Colonic mucosa (tissue), 4 donors: Measurements from ENCODE around the gene MTA3. TPM values are rescaled to one million over a fixed set of nuclear protein-coding genes. Genes with fewer than 3 reads are reported as not detected.
A peak's percentile ranks its signal among the peaks of the same experiment; 100 is the strongest.
"Not testable (repeated sequence)": the region's sequence is repeated elsewhere in the genome, so short reads cannot be mapped to it uniquely, and the experiment has no call there.

Experiments used
- DNase-seq: peaks from one replicate; pipeline ENCODE4 v3.0.0-alpha.2; 2020
- H3K27ac ChIP-seq: fragments of 200-600 bp; one replicate; pipeline ENCODE4 v1.8.0; 2021
- H3K27me3 ChIP-seq: fragments of 200-600 bp; one replicate; pipeline ENCODE4 v1.8.0; 2021
- H3K36me3 ChIP-seq: fragments of 200-600 bp; one replicate; pipeline ENCODE4 v1.8.0; 2021
- H3K4me1 ChIP-seq: fragments of 200-600 bp; one replicate; pipeline ENCODE4 v1.8.0; 2021; ENCODE audit warnings: mild to moderate bottlenecking
- H3K4me3 ChIP-seq: fragments of 200-600 bp; one replicate; pipeline ENCODE4 v1.8.0; 2021
- H3K9ac ChIP-seq, 2 donors: one replicate each; pipeline ENCODE4 v1.7.0; 2013; ENCODE audit warnings: control low read depth in 2 of 2, low read depth in 2 of 2, low read length in 2 of 2
- H3K9me3 ChIP-seq: fragments of 200-600 bp; one replicate; pipeline ENCODE4 v1.8.0; 2021
- CTCF ChIP-seq: fragments of 200-600 bp; IDR thresholded peaks from one replicate; pipeline ENCODE4 v1.8.0; 2022; ENCODE audit warnings: antibody characterized with exemption, mild to moderate bottlenecking
- intact Hi-C: fragments of 100-400 bp; cut with DNase I; formaldehyde crosslinking; loops from one replicate; pipeline ENCODE4 v1.14.1; 2022
- total RNA-seq, 2 donors: library from RNA; stranded (reverse); fragmentation: NEBNext Ultra II Directional in 1 of 2; extraction: Animal tissue kit (Norgen Biotek cat#: 25700) in 1 of 2; gene quantifications; one replicate each; pipeline ENCODE4 v1.2.1, GENCODE V29; 2021
- donor health status: healthy.
- donor health status: DM: no; HTN: no; CAD: no.
- donor health status: DM: no; HTN: no; CAD: no.

The MTA3 gene
- total RNA-seq, 2 donors from 2014 or later, result 41.4 to 46.2 TPM

GRCh38 chr2:42624047-42624446 lies 55.6 kb downstream of the MTA3 start:
- TF ChIP-seq CTCF, result no peak
- Histone ChIP-seq H3K4me1 (no peaks in the 10 kb centered on the region), H3K27me3 (no peaks in the 10 kb centered on the region), H3K9me3 (no peaks in the 10 kb centered on the region), H3K27ac (no peak overlapping the region), H3K36me3 (no peaks in the 10 kb centered on the region), H3K9ac (no peak overlapping the region), H3K4me3 (no peak overlapping the region)
- intact Hi-C loops, result no loop called here
- DNase-seq, result no peak

- H3K36me3 ChIP-seq, H3K9ac ChIP-seq, intact Hi-C loops, H3K4me1 ChIP-seq, H3K27me3 ChIP-seq, H3K27ac ChIP-seq, H3K4me3 ChIP-seq, H3K9me3 ChIP-seq, DNase-seq: not testable (repeated sequence)
These were observed 59.6 kb downstream of the MTA3 start for GRCh38 chr2:42628024-42628423.

GRCh38 chr2:42636934-42637333 lies 68.5 kb downstream of the MTA3 start:
- no peaks in the 10 kb centered on the region for H3K36me3 ChIP-seq
- H3K27ac ChIP-seq, result no peak overlapping the region
- H3K4me1 ChIP-seq, result no peaks in the 10 kb centered on the region
- H3K9ac ChIP-seq, result no peak overlapping the region
- no peaks in the 10 kb centered on the region for H3K9me3 ChIP-seq
- H3K4me3 ChIP-seq, result no peak overlapping the region
- no peak for TF ChIP-seq CTCF
- H3K27me3 ChIP-seq, result no peaks in the 10 kb centered on the region
- no peak for DNase-seq
- intact Hi-C loops, result no loop called here

GRCh38 chr2:42638080-42638784 lies 69.8 kb downstream of the MTA3 start:
- H3K4me3 ChIP-seq, result no peak overlapping the region
- no peaks in the 10 kb centered on the region for H3K4me1 ChIP-seq
- no peaks in the 10 kb centered on the region for H3K36me3 ChIP-seq
- no peak overlapping the region for H3K27ac ChIP-seq
- no peaks in the 10 kb centered on the region for H3K27me3 ChIP-seq
- no peak overlapping the region for H3K9ac ChIP-seq
- no peak for DNase-seq
- intact Hi-C loops, result no loop called here
- TF ChIP-seq CTCF, result no peak
- H3K9me3 ChIP-seq, result no peaks in the 10 kb centered on the region

- no peak for TF ChIP-seq CTCF
- intact Hi-C loops, result no loop called here
- Histone ChIP-seq H3K9ac (no peak overlapping the region), H3K27ac (no peak overlapping the region), H3K36me3 (no peaks in the 10 kb centered on the region), H3K27me3 (no peaks in the 10 kb centered on the region), H3K4me3 (peak overlapping the region; percentile 9), H3K4me1 (peaks cover 3% of the 10 kb centered on the region), H3K9me3 (no peaks in the 10 kb centered on the region)
- DNase-seq, result no peak
These were observed 71.1 kb downstream of the MTA3 start for GRCh38 chr2:42639340-42640077.

GRCh38 chr2:42640261-42640660 lies 71.8 kb downstream of the MTA3 start:
- TF ChIP-seq CTCF, result no peak
- intact Hi-C loops, result no loop called here
- no peak for DNase-seq
- H3K9ac ChIP-seq, result no peak overlapping the region
- H3K27ac ChIP-seq, result no peak overlapping the region
- H3K36me3 ChIP-seq, result no peaks in the 10 kb centered on the region
- no peaks in the 10 kb centered on the region for H3K27me3 ChIP-seq
- peaks cover 3% of the 10 kb centered on the region for H3K4me1 ChIP-seq
- H3K4me3 ChIP-seq, result no peak overlapping the region
- H3K9me3 ChIP-seq, result no peaks in the 10 kb centered on the region

GRCh38 chr2:42642371-42642770 lies 73.9 kb downstream of the MTA3 start:
- H3K36me3 ChIP-seq, intact Hi-C loops, H3K9me3 ChIP-seq, H3K27me3 ChIP-seq, H3K4me1 ChIP-seq, H3K9ac ChIP-seq, DNase-seq, H3K27ac ChIP-seq, H3K4me3 ChIP-seq: not testable (repeated sequence)
